ENCODE results near the gene BSN.

GRCh38 chr3:49647741-49648140, 93.5 kb downstream of the BSN start:
- TF ChIP-seq CTCF (IDR thresholded peaks at IDR 0.05) = no peak
- TF ChIP-seq POLR2A (IDR thresholded peaks at IDR 0.05) = no peak
- TF ChIP-seq POLR2AphosphoS5 (IDR thresholded peaks at IDR 0.05) = no peak
- TF ChIP-seq EP300 (IDR thresholded peaks at IDR 0.05; ENCODE audit: low read depth) = no peak
